ENCODE measurements around the gene DTNBP1.

GRCh38 chr6:15550546-15551123 is 112.2 kb downstream of the DTNBP1 start:
- no peak for TF ChIP-seq POLR2A (IDR thresholded peaks at IDR 0.05)
- TF ChIP-seq, protein P1, sequence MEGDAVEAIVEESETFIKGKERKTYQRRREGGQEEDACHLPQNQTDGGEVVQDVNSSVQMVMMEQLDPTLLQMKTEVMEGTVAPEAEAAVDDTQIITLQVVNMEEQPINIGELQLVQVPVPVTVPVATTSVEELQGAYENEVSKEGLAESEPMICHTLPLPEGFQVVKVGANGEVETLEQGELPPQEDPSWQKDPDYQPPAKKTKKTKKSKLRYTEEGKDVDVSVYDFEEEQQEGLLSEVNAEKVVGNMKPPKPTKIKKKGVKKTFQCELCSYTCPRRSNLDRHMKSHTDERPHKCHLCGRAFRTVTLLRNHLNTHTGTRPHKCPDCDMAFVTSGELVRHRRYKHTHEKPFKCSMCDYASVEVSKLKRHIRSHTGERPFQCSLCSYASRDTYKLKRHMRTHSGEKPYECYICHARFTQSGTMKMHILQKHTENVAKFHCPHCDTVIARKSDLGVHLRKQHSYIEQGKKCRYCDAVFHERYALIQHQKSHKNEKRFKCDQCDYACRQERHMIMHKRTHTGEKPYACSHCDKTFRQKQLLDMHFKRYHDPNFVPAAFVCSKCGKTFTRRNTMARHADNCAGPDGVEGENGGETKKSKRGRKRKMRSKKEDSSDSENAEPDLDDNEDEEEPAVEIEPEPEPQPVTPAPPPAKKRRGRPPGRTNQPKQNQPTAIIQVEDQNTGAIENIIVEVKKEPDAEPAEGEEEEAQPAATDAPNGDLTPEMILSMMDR (IDR thresholded peaks at IDR 0.05), result no peak
- TF ChIP-seq POLR2AphosphoS5 (IDR thresholded peaks at IDR 0.05; ENCODE audit: insufficient read depth in 1 of 2, low read depth in 1 of 2), result no peak

Measured in vagina (tissue), 2 donors.